HepG2 (cell line): ENCODE measurements around the gene MTA1. TPM values are rescaled to one million over a fixed set of nuclear protein-coding genes. Genes with fewer than 3 reads are reported as not detected.
A peak's percentile ranks its signal among the peaks of the same experiment; 100 is the strongest.

Experiments
- ASH2L ChIP-seq: fragments of 300-600, 200-600 bp; sonication (generic); IDR thresholded peaks from 2 replicates; pipeline ENCODE4 v1.7.0; 2017; ENCODE audit warnings: low read depth, mild to moderate bottlenecking, moderate library complexity, mixed read lengths, low read length; ENCODE audit not compliant: insufficient read length
- HBP1 ChIP-seq: IDR thresholded peaks from 2 replicates; pipeline ENCODE4 v1.6.1; 2016; ENCODE audit warnings: low read depth, control low read depth
- IKZF4 ChIP-seq: sonication (generic); formaldehyde crosslinking; IDR thresholded peaks from 2 replicates; pipeline ENCODE4 v1.5.1; 2020; ENCODE audit warnings: borderline replicate concordance, mild to moderate bottlenecking, low read depth, missing genetic modification reagents; ENCODE audit errors: not compliant biosample characterization
- ISX ChIP-seq: sonication (generic); formaldehyde crosslinking; conservative IDR thresholded peaks from 2 replicates; pipeline ENCODE4 v1.5.0; 2020; ENCODE audit warnings: missing genetic modification reagents
- MXI1 ChIP-seq: IDR thresholded peaks from 3 replicates; pipeline ENCODE4 v1.6.1; 2012; ENCODE audit warnings: low read depth, low read length, inconsistent platforms, borderline replicate concordance
- NFE2 ChIP-seq: sonication (generic); formaldehyde crosslinking; IDR thresholded peaks from 2 replicates; pipeline ENCODE4 v1.4.0; 2020; ENCODE audit warnings: missing genetic modification reagents
- NR2C2 ChIP-seq: sonication (generic); formaldehyde crosslinking; IDR thresholded peaks from 2 replicates; pipeline ENCODE4 v1.4.0; 2020; ENCODE audit warnings: missing genetic modification reagents, mild to moderate bottlenecking, moderate library complexity, borderline replicate concordance
- POLR2G ChIP-seq: fragments of 200-400 bp; formaldehyde crosslinking; IDR thresholded peaks from 2 replicates; pipeline ENCODE4 v1.6.1; 2018; ENCODE audit warnings: mild to moderate bottlenecking, low read depth, low read length, moderate library complexity
- PRDM15 ChIP-seq: sonication (generic); formaldehyde crosslinking; IDR thresholded peaks from 2 replicates; pipeline ENCODE4 v1.4.0; 2020; ENCODE audit warnings: missing genetic modification reagents
- SNAI1 ChIP-seq: sonication (generic); formaldehyde crosslinking; IDR thresholded peaks from 2 replicates; pipeline ENCODE4 v1.5.0; 2020; ENCODE audit warnings: mild to moderate bottlenecking, missing genetic modification reagents, borderline replicate concordance
- YEATS2 ChIP-seq: sonication (generic); formaldehyde crosslinking; IDR thresholded peaks from 2 replicates; pipeline ENCODE4 v1.4.0; 2020; ENCODE audit warnings: missing genetic modification reagents, borderline replicate concordance
- ZBTB4 ChIP-seq: sonication (generic); formaldehyde crosslinking; IDR thresholded peaks from 2 replicates; pipeline ENCODE4 v1.4.0; 2020; ENCODE audit warnings: missing genetic modification reagents, mild to moderate bottlenecking, borderline replicate concordance
- ZFP91 ChIP-seq: sonication (generic); formaldehyde crosslinking; IDR thresholded peaks from 2 replicates; pipeline ENCODE4 v1.9.0; 2022; ENCODE audit warnings: missing genetic modification reagents, mild to moderate bottlenecking, borderline replicate concordance
- ZNF589 ChIP-seq: sonication (generic); formaldehyde crosslinking; conservative IDR thresholded peaks from 2 replicates; pipeline ENCODE4 v1.8.0; 2022; ENCODE audit warnings: mild to moderate bottlenecking, moderate library complexity, missing genetic modification reagents
- ZNF660 ChIP-seq: sonication (generic); formaldehyde crosslinking; IDR thresholded peaks from 2 replicates; pipeline ENCODE4 v1.5.1; 2020; ENCODE audit warnings: mild to moderate bottlenecking, low read depth, missing genetic modification reagents, borderline replicate concordance
- ZNF747 ChIP-seq: sonication (generic); formaldehyde crosslinking; IDR thresholded peaks from 2 replicates; pipeline ENCODE4 v1.8.1; 2023; ENCODE audit warnings: missing genetic modification reagents, mild to moderate bottlenecking, borderline replicate concordance
- ZNF83 ChIP-seq: sonication (generic); formaldehyde crosslinking; IDR thresholded peaks from 2 replicates; pipeline ENCODE4 v1.4.0; 2020; ENCODE audit warnings: missing genetic modification reagents, mild to moderate bottlenecking, borderline replicate concordance
- polyA plus RNA-seq, 8 experiments: library from polyadenylated mRNA; depleted of rRNA in 3 of 8; stranded (reverse) in 7 of 8; unstranded in 1 of 8; fragments of >200 nt; fragmentation: Illumina TruSeq in 4 of 8; extraction: Trizol in 4 of 8; gene quantifications; 2 replicates each; pipeline versions ENCODE4 v1.2.1 to v1.2.3, GENCODE V29; 2011 to 2016; ENCODE audit warnings: low read depth in 4 of 8, missing spikeins in 1 of 8, mixed read lengths in 1 of 8; ENCODE audit not compliant: insufficient read depth in 1 of 8
- total RNA-seq, 5 experiments: library from RNA; depleted of rRNA; stranded (reverse); fragments of >200 nt; fragmentation: Illumina TruSeq; extraction: Trizol; gene quantifications; 2 replicates each; pipeline ENCODE4 v1.2.3, GENCODE V29; 2016; ENCODE audit warnings: low read depth in 1 of 5

MTA1 gene
- total and polyA plus RNA-seq, 2 of the 13 experiments (the other 11 are each of a cell fraction or from before 2014, with no cell fraction given) = 35.2 to 85.8 TPM

GRCh38 chr14:105495101-105495989 lies 75.7 kb downstream of the MTA1 start (continued):
- no peak for TF ChIP-seq HBP1
- no peak for TF ChIP-seq ISX
- 0 out of 2 replicates have a peak, but pooled peaks have one; percentile 15 for TF ChIP-seq POLR2G
- TF ChIP-seq ZNF83 (CRISPR knock-in tag) = no peak
- no peak for TF ChIP-seq NFE2 (CRISPR knock-in tag)
- TF ChIP-seq PRDM15 (CRISPR knock-in tag) = peak; percentile 91
- no peak for TF ChIP-seq NR2C2 (CRISPR knock-in tag)
- TF ChIP-seq ZBTB4 (CRISPR knock-in tag) = no peak
- TF ChIP-seq MXI1 = no peak
- TF ChIP-seq ZFP91 (CRISPR knock-in tag) = peak; percentile 35; the same call in 1 of the 2 replicates
- TF ChIP-seq IKZF4 = no peak
- TF ChIP-seq SNAI1 (CRISPR knock-in tag) = no peak
- TF ChIP-seq ZNF747 = 0 out of 2 replicates have a peak, but pooled peaks have one; percentile 26
- 0 out of 2 replicates have a peak, but pooled peaks have one; percentile 62 for TF ChIP-seq ZNF589 (CRISPR knock-in tag)
- no peak for TF ChIP-seq ZNF660 (CRISPR knock-in tag)
- TF ChIP-seq ASH2L = no peak
- no peak for TF ChIP-seq YEATS2 (CRISPR knock-in tag)
